Spleen (tissue), 11 donors: ENCODE measurements around the gene PTPN14. TPM values are rescaled to one million over a fixed set of nuclear protein-coding genes. Genes with fewer than 3 reads are reported as not detected.

Experiments
- DNase-seq: peaks from one replicate; pipeline ENCODE4 v3.0.0-alpha.2; 2020
- H3K27ac ChIP-seq, 8 donors: fragments of 200-600 bp; sonication (generic) in 7 of 8; 1 replicate in 4 of 8; 2 replicates in 4 of 8; pipeline versions ENCODE4 v1.5.0 to v1.8.0; 2016 to 2021; ENCODE audit warnings: inconsistent platforms in 4 of 8, mild to moderate bottlenecking in 4 of 8, moderate library complexity in 1 of 8
- H3K27me3 ChIP-seq, 7 donors: fragments of 200-600 bp; sonication (generic) in 6 of 7; replicated peaks in 1 of 7; 1 replicate in 4 of 7; 2 replicates in 3 of 7; pipeline versions ENCODE4 v1.5.0 to v1.8.0; 2016 to 2021; ENCODE audit warnings: inconsistent platforms in 3 of 7, mild to moderate bottlenecking in 1 of 7
- H3K36me3 ChIP-seq, 6 donors: fragments of 200-600 bp; sonication (generic) in 5 of 6; 1 replicate in 4 of 6; 2 replicates in 2 of 6; pipeline versions ENCODE4 v1.5.0 to v1.8.0; 2016 to 2021; ENCODE audit warnings: inconsistent platforms in 2 of 6
- H3K4me1 ChIP-seq, 6 donors: fragments of 200-600 bp; sonication (generic) in 5 of 6; 1 replicate in 3 of 6; 2 replicates in 3 of 6; pipeline versions ENCODE4 v1.5.0 to v1.8.0; 2016 to 2021; ENCODE audit warnings: inconsistent platforms in 3 of 6
- H3K4me3 ChIP-seq, 8 donors: fragments of 200-600 bp; sonication (generic) in 7 of 8; 1 replicate in 4 of 8; 2 replicates in 4 of 8; pipeline versions ENCODE4 v1.5.0 to v1.8.0; 2016 to 2021; ENCODE audit warnings: inconsistent platforms in 4 of 8, mild to moderate bottlenecking in 4 of 8, moderate library complexity in 2 of 8
- H3K9me3 ChIP-seq, 8 donors: fragments of 200-600 bp; sonication (generic) in 7 of 8; 1 replicate in 4 of 8; 2 replicates in 4 of 8; pipeline versions ENCODE4 v1.5.0 to v1.8.0; 2016 to 2021; ENCODE audit warnings: inconsistent platforms in 4 of 8
- CTCF ChIP-seq, 11 experiments: fragments of 200-600 bp in 7 of 11; fragments of 450-650 bp in 4 of 11; sonication (generic) in 4 of 11; IDR thresholded peaks in 8 of 11; conservative IDR thresholded peaks in 3 of 11; 1 replicate in 7 of 11; 2 replicates in 4 of 11; pipeline versions ENCODE4 v1.4.0 to v1.8.0; 2016 to 2021; ENCODE audit warnings: antibody characterized with exemption in 11 of 11, inconsistent platforms in 4 of 11, mild to moderate bottlenecking in 1 of 11
- POLR2A ChIP-seq, 3 donors: fragments of 450-650 bp; IDR thresholded peaks; one replicate each; pipeline ENCODE4 v1.5.1; 2017; ENCODE audit warnings: antibody characterized with exemption in 3 of 3, mild to moderate bottlenecking in 1 of 3
- POLR2AphosphoS5 ChIP-seq, 3 donors: sonication (generic); formaldehyde crosslinking; IDR thresholded peaks; one replicate each; pipeline ENCODE4 v1.5.1; 2017; ENCODE audit warnings: antibody characterized with exemption in 3 of 3
- WGBS, 5 donors: extraction: QIAGEN DNeasy Blood & Tissue Kit in 3 of 5; methylation state at CpG; one replicate each; pipeline versions ENCODE4 v1.1.5 to v1.1.7; 2013 to 2018; 5-methylcytosine and 5-hydroxymethylcytosine counted together
- intact Hi-C: fragments of 100-400 bp; cut with DNase I; formaldehyde crosslinking; loops from one replicate; pipeline ENCODE4 v1.15.0; 2023; ENCODE audit warnings: low total_unique reads
- polyA plus RNA-seq, 3 donors: library from polyadenylated mRNA; stranded (reverse); fragments of 200-250 nt; gene quantifications; one replicate each; pipeline ENCODE4 v1.2.1, GENCODE V29; 2013
- total RNA-seq, 7 donors: library from RNA; depleted of rRNA in 3 of 7; stranded (reverse); fragments of >200 nt in 3 of 7; fragmentation: NEBNext Ultra II Directional in 4 of 7; extraction: Animal tissue kit (Norgen Biotek cat#: 25700) in 4 of 7; gene quantifications; one replicate each; pipeline versions ENCODE4 v1.1.0 to v1.2.1, GENCODE V29; 2016 to 2021
- donor health status: healthy with polysubstance abuse.
- donor health status: DM: no; HTN: no; CAD: no; lungs with moderate emphysema.
- donor health status: DM: no; HTN: no; CAD: no.
- donor health status: Bipolar disorder and iron deficiency.
- donor health status: healthy.
- donor health status: DM: no; HTN: no; CAD: no.
- donor health status: DM: yes; HTN: yes; CAD: no.

The PTPN14 gene
- total and polyA plus RNA-seq, 10 donors: 0.83 to 28.5 (median 16.8) TPM

- Histone ChIP-seq H3K4me3 (no peak overlapping the region), H3K4me1 (peaks cover 0 to 64% (median 24%) of the 10 kb centered on the region in 6 donors), H3K36me3 (peaks cover 0 to 66% (median 17%) of the 10 kb centered on the region in 6 donors), H3K27ac (peak overlapping the region in 7 of 8 donors; percentile 44 to 82 (median 64)), H3K9me3 (no peaks in the 10 kb centered on the region), H3K27me3 (no peaks in the 10 kb centered on the region)
- WGBS, 5 donors: 72 to 88% (median 72%) methylated on average over 12 of the region's 12 CpGs
- DNase-seq: no peak
- intact Hi-C loops: loop anchor here (5.0 kb wide), 1 partner anchor 257 kb away; no protein-coding TSS in a partner anchor
- TF ChIP-seq POLR2A (IDR thresholded peaks at IDR 0.05) (no peak), CTCF (IDR thresholded peaks at IDR 0.05 in 8 of 11, conservative IDR thresholded peaks at IDR 0.05 in 3 of 11) (no peak)
Measured at GRCh38 chr1:214330715-214331114, 220.7 kb downstream of the PTPN14 start.

GRCh38 chr1:214330222-214330621 lies 221.2 kb downstream of the PTPN14 start:
- H3K27ac ChIP-seq: peak overlapping the region in 6 of 8 donors; percentile 55 to 82 (median 67)
- 89 to 95% (median 92%) methylated on average over 3 of the region's 3 CpGs for WGBS, 5 donors
- intact Hi-C loops: loop anchor here (5.0 kb wide), 1 partner anchor 257 kb away; no protein-coding TSS in a partner anchor
- DNase-seq: no peak
- H3K4me3 ChIP-seq: no peak overlapping the region
- H3K36me3 ChIP-seq: peaks cover 0 to 66% (median 17%) of the 10 kb centered on the region in 6 donors
- peaks cover 0 to 64% (median 24%) of the 10 kb centered on the region in 6 donors for H3K4me1 ChIP-seq
- no peaks in the 10 kb centered on the region for H3K27me3 ChIP-seq
- H3K9me3 ChIP-seq: no peaks in the 10 kb centered on the region
- no peak for TF ChIP-seq POLR2A (IDR thresholded peaks at IDR 0.05)
- no peak for TF ChIP-seq CTCF (IDR thresholded peaks at IDR 0.05 in 8 of 11, conservative IDR thresholded peaks at IDR 0.05 in 3 of 11)
- no peak for TF ChIP-seq POLR2AphosphoS5 (IDR thresholded peaks at IDR 0.05)

- DNase-seq: no peak
- H3K27ac ChIP-seq: peak overlapping the region in 3 of 8 donors; percentile 4 to 82 (median 74)
- H3K4me3 ChIP-seq: no peak overlapping the region
- peaks cover 0 to 66% (median 15%) of the 10 kb centered on the region in 6 donors for H3K36me3 ChIP-seq
- intact Hi-C loops: loop anchor here (5.0 kb wide), 3 partner anchors 62 to 258 kb away; no protein-coding TSS in a partner anchor
- H3K4me1 ChIP-seq: peaks cover 0 to 64% (median 24%) of the 10 kb centered on the region in 6 donors
- 90 to 96% (median 95%) methylated on average over 20 of the region's 20 CpGs for WGBS, 5 donors
- TF ChIP-seq POLR2A (IDR thresholded peaks at IDR 0.05): no peak
- TF ChIP-seq CTCF (IDR thresholded peaks at IDR 0.05 in 8 of 11, conservative IDR thresholded peaks at IDR 0.05 in 3 of 11): no peak
- TF ChIP-seq POLR2AphosphoS5 (IDR thresholded peaks at IDR 0.05): no peak
- H3K9me3 ChIP-seq: no peaks in the 10 kb centered on the region
- no peaks in the 10 kb centered on the region for H3K27me3 ChIP-seq
Measured at GRCh38 chr1:214329470-214330220, 221.8 kb downstream of the PTPN14 start.
